ENCODE data around the gene MFSD11. TPM values are rescaled to one million over a fixed set of nuclear protein-coding genes. Genes with fewer than 3 reads are reported as not detected.
A peak's percentile ranks its signal among the peaks of the same experiment; 100 is the strongest.
"Not testable (repeated sequence)": the region's sequence is repeated elsewhere in the genome, so short reads cannot be mapped to it uniquely, and the experiment has no call there.

MFSD11 gene
- total and polyA plus RNA-seq, 2 donors from 2014 or later = 12.5 to 22.6 TPM

DNA sequence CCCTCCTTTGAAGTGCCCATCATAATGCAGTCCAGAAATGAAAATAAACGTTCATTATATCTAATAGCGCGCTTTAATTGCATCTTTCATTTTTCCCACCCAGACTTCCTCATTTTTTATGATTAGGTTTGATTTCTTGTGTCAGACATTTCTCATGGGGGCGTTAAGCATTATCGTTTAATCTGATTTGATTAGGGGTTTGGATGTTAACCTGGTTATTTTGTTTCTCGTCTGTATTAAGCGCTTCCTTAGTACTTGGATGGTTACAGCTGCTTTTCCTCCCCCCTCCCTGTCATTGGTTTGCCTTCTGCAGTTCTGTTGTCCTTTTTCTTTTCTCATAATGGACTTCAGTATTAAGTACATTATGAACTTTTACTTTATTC is 540 bp downstream of the MFSD11 start:
- intact Hi-C loops (cut with DNase I) = no loop called here
- FAIRE-seq = no peak

DNA sequence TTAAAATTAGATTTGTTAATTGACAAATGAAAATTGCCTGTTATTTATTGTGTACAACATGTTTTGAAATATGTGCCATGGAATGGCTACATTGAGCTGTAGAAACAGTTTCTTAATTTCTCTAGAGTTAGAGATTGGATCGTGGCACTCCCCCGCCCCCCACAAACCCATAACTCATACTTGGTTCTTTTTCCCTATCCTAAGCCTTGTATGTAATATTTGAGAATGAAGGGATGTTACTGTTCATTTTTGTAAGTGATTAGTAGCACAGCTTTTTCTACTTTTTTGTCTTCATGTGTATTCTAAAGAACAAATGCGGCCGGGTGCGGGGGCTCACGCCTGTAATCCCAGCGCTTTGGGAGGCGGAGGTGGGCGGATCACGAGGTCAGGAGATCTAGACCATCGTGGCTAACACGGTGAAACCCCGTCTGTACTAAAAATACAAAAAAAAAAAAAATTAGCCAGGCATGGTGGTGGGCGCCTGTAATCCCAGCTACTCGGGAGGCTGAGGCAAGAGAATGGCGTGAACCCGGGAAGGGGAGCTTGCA is 1.7 kb downstream of the MFSD11 start:
- intact Hi-C loops (cut with DNase I); H3K27ac ChIP-seq (ENCODE audit: low read depth in 2 of 2, low read length in 2 of 2); FAIRE-seq; H3K9me3 ChIP-seq (ENCODE audit: control insufficient read depth in 2 of 3, insufficient read depth in 1 of 3, low read length in 3 of 3); DNase-seq; H3K4me3 ChIP-seq (ENCODE audit: low read length in 3 of 3); H3K27me3 ChIP-seq (ENCODE audit: control insufficient read depth, insufficient read depth, low read length): not testable (repeated sequence)
- peaks cover 3 to 20% (median 15%) of the 10 kb centered on the region in 3 donors for H3K4me1 ChIP-seq (ENCODE audit: control insufficient read depth in 2 of 3, insufficient read depth in 2 of 3, low read depth in 1 of 3, low read length in 3 of 3)
- H3K9ac ChIP-seq (ENCODE audit: low read length in 3 of 3) = peak overlapping the region in 1 of 3 donors; percentile 0
- H3K36me3 ChIP-seq (ENCODE audit: control insufficient read depth in 2 of 3, insufficient read depth in 3 of 3, low read length in 3 of 3) = peaks cover 4 to 24% (median 14%) of the 10 kb centered on the region in 3 donors

More for the DNA sequence above, 540 bp downstream of the MFSD11 start:
- Histone ChIP-seq H3K27me3 (ENCODE audit: control insufficient read depth, insufficient read depth, low read length) (no peaks in the 10 kb centered on the region), H3K9me3 (ENCODE audit: control insufficient read depth in 2 of 3, insufficient read depth in 1 of 3, low read length in 3 of 3) (no peaks in the 10 kb centered on the region), H3K36me3 (ENCODE audit: control insufficient read depth in 2 of 3, insufficient read depth in 3 of 3, low read length in 3 of 3) (peaks cover 8 to 27% (median 20%) of the 10 kb centered on the region in 3 donors), H3K27ac (ENCODE audit: low read depth in 2 of 2, low read length in 2 of 2) (peak overlapping the region; percentile 99 to 100), H3K9ac (ENCODE audit: low read length in 3 of 3) (peak overlapping the region; percentile 91 to 94 (median 94)), H3K4me3 (ENCODE audit: low read length in 3 of 3) (peak overlapping the region; percentile 92 to 96 (median 94)), H3K4me1 (ENCODE audit: control insufficient read depth in 2 of 3, insufficient read depth in 2 of 3, low read depth in 1 of 3, low read length in 3 of 3) (peaks cover 5 to 24% (median 24%) of the 10 kb centered on the region in 3 donors)
- peak in 1 of 5 donors; percentile 46 for DNase-seq
- no peak for TF ChIP-seq CTCF (IDR thresholded peaks at IDR 0.05; ENCODE audit: borderline replicate concordance, extremely low read depth, insufficient read depth)

DNA sequence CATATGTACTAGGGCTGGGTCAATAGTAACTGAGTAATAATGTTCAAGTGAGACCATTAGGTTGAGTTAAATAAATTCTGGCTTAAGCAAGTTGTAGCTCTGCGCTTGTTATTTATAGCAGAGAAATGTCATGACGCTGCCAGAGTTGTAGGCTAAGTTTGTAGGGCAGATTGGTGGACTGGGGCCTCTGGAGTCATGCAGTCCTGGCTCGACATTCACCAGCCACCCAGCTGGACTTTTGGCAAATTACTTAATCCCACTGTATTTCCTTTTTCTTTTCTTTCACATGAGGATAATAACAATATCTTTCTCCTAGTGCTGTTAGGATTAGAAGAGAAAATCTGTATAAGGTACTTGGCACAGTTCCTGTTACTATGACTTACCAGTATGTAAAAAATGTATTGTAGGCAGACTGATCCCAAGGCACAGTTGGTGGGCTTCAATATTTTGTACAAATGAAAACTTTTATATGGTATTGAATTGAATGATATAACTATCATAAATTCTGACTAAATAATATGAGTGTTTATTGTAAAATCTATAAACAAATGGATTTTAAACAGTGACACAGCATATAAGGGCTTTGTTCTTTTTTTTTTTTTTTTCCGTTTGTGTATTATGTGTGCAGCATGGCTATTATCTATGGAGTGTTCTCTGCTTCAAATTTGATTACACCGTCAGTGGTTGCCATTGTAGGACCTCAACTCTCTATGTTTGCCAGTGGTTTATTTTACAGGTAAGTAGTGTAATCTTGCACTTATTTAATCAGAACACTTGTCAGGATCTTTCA is 2.6 kb downstream of the MFSD11 start:
- Histone ChIP-seq H3K36me3 (ENCODE audit: control insufficient read depth in 2 of 3, insufficient read depth in 3 of 3, low read length in 3 of 3) (peaks cover 3 to 25% (median 14%) of the 10 kb centered on the region in 3 donors), H3K9ac (ENCODE audit: low read length in 3 of 3) (no peak overlapping the region), H3K27ac (ENCODE audit: low read depth in 2 of 2, low read length in 2 of 2) (no peak overlapping the region), H3K4me1 (ENCODE audit: control insufficient read depth in 2 of 3, insufficient read depth in 2 of 3, low read depth in 1 of 3, low read length in 3 of 3) (peaks cover 3 to 15% (median 10%) of the 10 kb centered on the region in 3 donors), H3K27me3 (ENCODE audit: control insufficient read depth, insufficient read depth, low read length) (no peaks in the 10 kb centered on the region), H3K4me3 (ENCODE audit: low read length in 3 of 3) (no peak overlapping the region), H3K9me3 (ENCODE audit: control insufficient read depth in 2 of 3, insufficient read depth in 1 of 3, low read length in 3 of 3) (no peaks in the 10 kb centered on the region)
- intact Hi-C loops (cut with DNase I) = no loop called here
- peak in 1 of 5 donors; percentile 47 for DNase-seq
- FAIRE-seq = no peak
- TF ChIP-seq CTCF (IDR thresholded peaks at IDR 0.05; ENCODE audit: borderline replicate concordance, extremely low read depth, insufficient read depth) = no peak

DNA sequence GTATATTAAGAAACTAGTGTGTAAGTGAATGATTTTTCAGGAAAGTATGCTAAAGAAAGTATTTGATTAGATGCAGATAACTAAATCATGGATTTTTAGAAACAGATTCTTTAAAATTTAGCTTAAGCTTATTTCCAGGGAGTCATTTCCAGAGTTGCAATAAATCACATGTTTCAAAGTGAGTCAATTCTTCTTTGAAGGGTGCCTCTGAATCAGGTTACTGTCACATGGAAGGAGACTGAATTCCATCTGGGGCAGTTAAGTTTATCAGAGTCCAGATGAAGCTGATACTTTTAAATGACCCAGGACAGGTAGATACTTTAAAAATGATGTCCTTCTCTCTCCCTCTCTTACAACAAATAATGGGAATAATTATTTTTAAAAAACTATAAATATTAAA is 5.0 kb downstream of the MFSD11 start:
- peaks cover 3 to 12% (median 7%) of the 10 kb centered on the region in 3 donors for H3K4me1 ChIP-seq (ENCODE audit: control insufficient read depth in 2 of 3, insufficient read depth in 2 of 3, low read depth in 1 of 3, low read length in 3 of 3)
- peaks cover 2 to 18% (median 15%) of the 10 kb centered on the region in 3 donors for H3K36me3 ChIP-seq (ENCODE audit: control insufficient read depth in 2 of 3, insufficient read depth in 3 of 3, low read length in 3 of 3)
- no peak for FAIRE-seq
- TF ChIP-seq CTCF (IDR thresholded peaks at IDR 0.05; ENCODE audit: borderline replicate concordance, extremely low read depth, insufficient read depth) = no peak
- no peaks in the 10 kb centered on the region for H3K9me3 ChIP-seq (ENCODE audit: control insufficient read depth in 2 of 3, insufficient read depth in 1 of 3, low read length in 3 of 3)
- DNase-seq = no peak
- no peaks in the 10 kb centered on the region for H3K27me3 ChIP-seq (ENCODE audit: control insufficient read depth, insufficient read depth, low read length)
- no peak overlapping the region for H3K4me3 ChIP-seq (ENCODE audit: low read length in 3 of 3)
- no peak overlapping the region for H3K27ac ChIP-seq (ENCODE audit: low read depth in 2 of 2, low read length in 2 of 2)
- no peak overlapping the region for H3K9ac ChIP-seq (ENCODE audit: low read length in 3 of 3)
- intact Hi-C loops (cut with DNase I) = no loop called here
